CD8-positive, alpha-beta memory T cell (primary cell): ENCODE results near the gene REC114. TPM values are rescaled to one million over a fixed set of nuclear protein-coding genes. Genes with fewer than 3 reads are reported as not detected.

Source experiments
- CTCF ChIA-PET: fragments of 350-600 bp; sonication (Branson Sonifier 250); formaldehyde crosslinking; loops from one replicate; lab custom pipeline; 2021; ENCODE audit warnings: antibody characterized with exemption; lab: Charles Lee
- POLR2A ChIA-PET: fragments of 350-600 bp; sonication (Branson Sonifier 250); formaldehyde crosslinking; loops from one replicate; lab custom pipeline; 2021; ENCODE audit warnings: antibody characterized with exemption; lab: Charles Lee
- DNase-seq, 5 donors: peaks; one replicate each; pipeline versions ENCODE4 v3.0.0 to v3.0.0-alpha.2; 2020 to 2022; ENCODE audit warnings: mixed read lengths in 1 of 5
- H3K27ac ChIP-seq: one replicate; pipeline ENCODE4 v1.7.0; 2013; ENCODE audit warnings: low read depth, mild to moderate bottlenecking, low read length, moderate library complexity
- H3K27me3 ChIP-seq: 2 replicates; pipeline ENCODE4 v1.7.0; 2013; ENCODE audit warnings: low read length, mild to moderate bottlenecking; ENCODE audit not compliant: insufficient read depth, poor library complexity, severe bottlenecking
- H3K36me3 ChIP-seq: 2 replicates; pipeline ENCODE4 v1.7.0; 2013; ENCODE audit warnings: mild to moderate bottlenecking, low read length, moderate library complexity; ENCODE audit not compliant: insufficient read depth
- H3K4me1 ChIP-seq: 2 replicates; pipeline ENCODE4 v1.7.0; 2013; ENCODE audit warnings: mild to moderate bottlenecking, low read length, moderate library complexity; ENCODE audit not compliant: insufficient read depth
- H3K4me3 ChIP-seq: 2 replicates; pipeline ENCODE4 v1.7.0; 2013; ENCODE audit warnings: mild to moderate bottlenecking, low read length
- H3K9me3 ChIP-seq: 2 replicates; pipeline ENCODE4 v1.7.0; 2013; ENCODE audit warnings: mild to moderate bottlenecking, low read length
- H3K27ac Mint-ChIP-seq, 8 donors: one replicate each; pipeline ENCODE4 v1.8.0; 2020 to 2021; ENCODE audit warnings: mixed read lengths in 8 of 8, mild to moderate bottlenecking in 6 of 8, inconsistent platforms in 3 of 8, moderate library complexity in 3 of 8
- H3K27me3 Mint-ChIP-seq, 2 donors: one replicate each; pipeline ENCODE4 v1.8.0; 2020 to 2021; ENCODE audit warnings: mixed read lengths in 2 of 2, mild to moderate bottlenecking in 1 of 2, moderate library complexity in 1 of 2
- H3K36me3 Mint-ChIP-seq, 3 donors: one replicate each; pipeline ENCODE4 v1.8.0; 2020 to 2021; ENCODE audit warnings: mixed read lengths in 3 of 3, inconsistent platforms in 1 of 3, mild to moderate bottlenecking in 1 of 3
- H3K4me1 Mint-ChIP-seq, 3 donors: one replicate each; pipeline ENCODE4 v1.8.0; 2020 to 2021; ENCODE audit warnings: mixed read lengths in 3 of 3, inconsistent platforms in 1 of 3, mild to moderate bottlenecking in 1 of 3
- H3K4me3 Mint-ChIP-seq, 7 donors: one replicate each; pipeline ENCODE4 v1.8.0; 2020 to 2021; ENCODE audit warnings: mixed read lengths in 7 of 7, mild to moderate bottlenecking in 6 of 7, moderate library complexity in 4 of 7, inconsistent platforms in 2 of 7
- H3K9me3 Mint-ChIP-seq, 5 donors: one replicate each; pipeline ENCODE4 v1.8.0; 2020 to 2022; ENCODE audit warnings: mixed read lengths in 5 of 5, mild to moderate bottlenecking in 3 of 5, moderate library complexity in 2 of 5, inconsistent platforms in 1 of 5
- polyA plus RNA-seq: library from polyadenylated mRNA; unstranded; fragments of 300-500 nt; fragmentation: Illumina TruSeq; gene quantifications from one replicate; pipeline ENCODE4 v1.2.3, GENCODE V29; 2021
- total RNA-seq, 2 experiments: library from RNA; stranded (reverse); gene quantifications; one replicate each; pipeline ENCODE4 v1.2.3, GENCODE V29; 2021

The REC114 gene
- total and polyA plus RNA-seq, 3 experiments from 2014 or later = not detected

- no peak for DNase-seq
- Mint-ChIP-seq H3K9me3 (no peaks in the 10 kb centered on the region), H3K4me3 (no peak overlapping the region), H3K27ac (no peak overlapping the region), H3K27me3 (peaks cover 2 to 37% of the 10 kb centered on the region in 2 donors), H3K4me1 (no peaks in the 10 kb centered on the region), H3K36me3 (no peaks in the 10 kb centered on the region)
- Histone ChIP-seq H3K36me3 (no peaks in the 10 kb centered on the region), H3K4me3 (no peak overlapping the region), H3K27me3 (no peaks in the 10 kb centered on the region), H3K4me1 (no peaks in the 10 kb centered on the region), H3K27ac (no peak overlapping the region), H3K9me3 (no peaks in the 10 kb centered on the region)
- ChIA-PET CTCF (no interaction called here), POLR2A (no interaction called here)
These were observed 17.7 kb downstream of the REC114 start for GRCh38 chr15:73460662-73461061.

- Mint-ChIP-seq H3K27me3 (peaks cover 5 to 35% of the 10 kb centered on the region in 2 donors), H3K9me3 (no peaks in the 10 kb centered on the region), H3K4me1 (no peaks in the 10 kb centered on the region), H3K4me3 (no peak overlapping the region), H3K27ac (no peak overlapping the region), H3K36me3 (peaks cover 0 to 2% (median 0%) of the 10 kb centered on the region in 3 donors)
- no peak for DNase-seq
- Histone ChIP-seq H3K4me1 (no peaks in the 10 kb centered on the region), H3K4me3 (no peak overlapping the region), H3K9me3 (no peaks in the 10 kb centered on the region), H3K36me3 (no peaks in the 10 kb centered on the region), H3K27me3 (no peaks in the 10 kb centered on the region), H3K27ac (no peak overlapping the region)
- ChIA-PET CTCF (no interaction called here), POLR2A (no interaction called here)
These were observed 21.6 kb downstream of the REC114 start for GRCh38 chr15:73464602-73465001.

- ChIA-PET POLR2A (no interaction called here), CTCF (no interaction called here)
- Mint-ChIP-seq H3K27me3 (peaks cover 11 to 50% of the 10 kb centered on the region in 2 donors), H3K9me3 (no peaks in the 10 kb centered on the region), H3K36me3 (peaks cover 0 to 2% (median 0%) of the 10 kb centered on the region in 3 donors), H3K4me3 (no peak overlapping the region), H3K4me1 (no peaks in the 10 kb centered on the region), H3K27ac (no peak overlapping the region)
- no peaks in the 10 kb centered on the region for H3K36me3 ChIP-seq
- no peaks in the 10 kb centered on the region for H3K4me1 ChIP-seq
- no peak overlapping the region for H3K27ac ChIP-seq
- H3K9me3 ChIP-seq = no peaks in the 10 kb centered on the region
- no peaks in the 10 kb centered on the region for H3K27me3 ChIP-seq
- DNase-seq = no peak
- H3K4me3 ChIP-seq = no peak overlapping the region
These were observed 24.8 kb downstream of the REC114 start for GRCh38 chr15:73467758-73468157.

DNA sequence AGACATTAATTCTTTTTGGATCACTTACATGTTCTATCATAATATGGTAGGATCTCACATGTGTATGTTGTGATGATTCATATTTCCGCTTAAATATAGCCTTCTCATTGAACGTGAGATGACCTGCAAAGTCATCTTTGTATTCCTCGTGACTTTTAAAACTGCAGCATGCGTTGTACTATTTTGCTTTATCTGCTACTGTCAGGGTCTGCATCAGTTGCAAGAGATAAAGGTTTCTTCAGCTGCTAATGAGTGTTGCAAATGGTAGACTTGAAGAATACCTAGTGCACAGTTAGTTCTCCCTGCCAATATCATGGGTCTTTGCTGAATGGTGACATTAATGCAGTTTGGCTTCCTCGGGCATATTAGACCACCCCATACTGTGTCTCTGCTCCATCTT lies 31.8 kb downstream of the REC114 start:
- no peaks in the 10 kb centered on the region for H3K9me3 ChIP-seq
- H3K27me3 ChIP-seq = no peaks in the 10 kb centered on the region
- no peaks in the 10 kb centered on the region for H3K36me3 Mint-ChIP-seq

GRCh38 chr15:73476704-73477216 lies 33.8 kb downstream of the REC114 start:
- no peaks in the 10 kb centered on the region for H3K36me3 Mint-ChIP-seq
- CTCF ChIA-PET = no interaction called here

More for the DNA sequence above, 31.8 kb downstream of the REC114 start:
- Mint-ChIP-seq H3K4me3 (no peak overlapping the region), H3K9me3 (peaks cover 2 to 11% (median 8%) of the 10 kb centered on the region in 5 donors), H3K4me1 (no peaks in the 10 kb centered on the region), H3K27me3 (peaks cover 7 to 54% of the 10 kb centered on the region in 2 donors), H3K27ac (no peak overlapping the region)
- Histone ChIP-seq H3K4me3 (no peak overlapping the region), H3K36me3 (no peaks in the 10 kb centered on the region), H3K27ac (no peak overlapping the region), H3K4me1 (no peaks in the 10 kb centered on the region)
- no peak for DNase-seq
- ChIA-PET POLR2A (no interaction called here), CTCF (no interaction called here)

GRCh38 chr15:73480050-73480449 lies 37.1 kb downstream of the REC114 start:
- Histone ChIP-seq H3K4me1 (no peaks in the 10 kb centered on the region), H3K4me3 (no peak overlapping the region), H3K27me3 (no peaks in the 10 kb centered on the region), H3K36me3 (no peaks in the 10 kb centered on the region), H3K9me3 (no peaks in the 10 kb centered on the region), H3K27ac (no peak overlapping the region)
- Mint-ChIP-seq H3K27ac (no peak overlapping the region), H3K36me3 (peaks cover 0 to 4% (median 2%) of the 10 kb centered on the region in 3 donors), H3K9me3 (peaks cover 2 to 12% (median 8%) of the 10 kb centered on the region in 5 donors), H3K27me3 (peaks cover 1 to 24% of the 10 kb centered on the region in 2 donors), H3K4me3 (no peak overlapping the region), H3K4me1 (no peaks in the 10 kb centered on the region)
- no peak for DNase-seq
- POLR2A ChIA-PET = no interaction called here
- CTCF ChIA-PET = no interaction called here

More at GRCh38 chr15:73476704-73477216, 33.8 kb downstream of the REC114 start:
- DNase-seq = no peak
- Mint-ChIP-seq H3K4me1 (no peaks in the 10 kb centered on the region), H3K27me3 (peaks cover 1 to 42% of the 10 kb centered on the region in 2 donors), H3K27ac (no peak overlapping the region), H3K9me3 (peaks cover 2 to 11% (median 8%) of the 10 kb centered on the region in 5 donors), H3K4me3 (no peak overlapping the region)
- Histone ChIP-seq H3K4me3 (no peak overlapping the region), H3K4me1 (no peaks in the 10 kb centered on the region), H3K36me3 (no peaks in the 10 kb centered on the region), H3K27ac (no peak overlapping the region), H3K27me3 (no peaks in the 10 kb centered on the region), H3K9me3 (no peaks in the 10 kb centered on the region)
- POLR2A ChIA-PET = no interaction called here

GRCh38 chr15:73482166-73482565 lies 39.2 kb downstream of the REC114 start:
- POLR2A ChIA-PET = no interaction called here
- H3K4me1 ChIP-seq = no peaks in the 10 kb centered on the region
- H3K4me3 ChIP-seq = no peak overlapping the region
- H3K9me3 Mint-ChIP-seq = peaks cover under 1 to 5% (median 2%) of the 10 kb centered on the region in 5 donors
- peak overlapping the region in 1 of 8 donors; percentile 56 for H3K27ac Mint-ChIP-seq
- H3K27me3 Mint-ChIP-seq = peaks cover 1 to 19% of the 10 kb centered on the region in 2 donors
- H3K36me3 ChIP-seq = no peaks in the 10 kb centered on the region
- H3K9me3 ChIP-seq = no peaks in the 10 kb centered on the region
- peaks cover 0 to 4% (median 2%) of the 10 kb centered on the region in 3 donors for H3K36me3 Mint-ChIP-seq
- no peaks in the 10 kb centered on the region for H3K27me3 ChIP-seq
- CTCF ChIA-PET = no interaction called here
- no peak overlapping the region for H3K27ac ChIP-seq
- DNase-seq = no peak
- no peaks in the 10 kb centered on the region for H3K4me1 Mint-ChIP-seq
- H3K4me3 Mint-ChIP-seq = no peak overlapping the region

DNA sequence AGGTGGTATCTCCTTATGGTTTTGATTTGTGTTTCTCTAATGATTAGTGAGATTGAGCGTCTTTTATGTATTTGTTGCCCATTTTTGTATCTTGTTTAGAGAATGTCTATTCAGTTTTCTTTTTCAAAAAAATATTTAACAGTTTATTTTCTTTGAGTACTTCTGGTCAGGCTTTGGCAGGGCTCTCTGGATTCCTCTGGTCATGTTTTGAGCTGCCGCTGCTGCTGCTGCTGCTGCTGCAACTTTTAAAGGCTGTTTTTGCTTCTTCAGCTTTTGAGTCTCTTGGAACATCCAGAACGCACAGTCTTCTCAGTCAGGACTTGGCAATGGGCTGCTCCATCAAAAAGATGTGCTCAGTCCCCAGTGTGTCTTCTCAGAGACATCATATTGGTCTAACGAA lies 40.1 kb downstream of the REC114 start:
- Mint-ChIP-seq H3K9me3 (peaks cover 0 to 4% (median 0%) of the 10 kb centered on the region in 5 donors), H3K36me3 (peaks cover 0 to 4% (median 2%) of the 10 kb centered on the region in 3 donors), H3K4me1 (no peaks in the 10 kb centered on the region), H3K27ac (no peak overlapping the region), H3K27me3 (peaks cover 1 to 19% of the 10 kb centered on the region in 2 donors), H3K4me3 (no peak overlapping the region)
- H3K36me3 ChIP-seq = no peaks in the 10 kb centered on the region
- no peaks in the 10 kb centered on the region for H3K4me1 ChIP-seq
- no peaks in the 10 kb centered on the region for H3K27me3 ChIP-seq
- no peak for DNase-seq
- H3K27ac ChIP-seq = no peak overlapping the region
- H3K9me3 ChIP-seq = no peaks in the 10 kb centered on the region
- H3K4me3 ChIP-seq = no peak overlapping the region
- ChIA-PET CTCF (no interaction called here), POLR2A (no interaction called here)
